ENCODE measurements around the gene STARD9.

- TF ChIP-seq CTCF (conservative IDR thresholded peaks at IDR 0.05) (no peak), EZH2 (IDR thresholded peaks at IDR 0.05; ENCODE audit: low read depth) (no peak)
Measured at GRCh38 chr15:42692997-42693396, 117.6 kb downstream of the STARD9 start.

Data from PC-9 (cell line).